Subcutaneous adipose tissue (tissue), 4 donors: Measurements from ENCODE around the gene MRPS18A. TPM values are rescaled to one million over a fixed set of nuclear protein-coding genes. Genes with fewer than 3 reads are reported as not detected.

Experiments used
- total RNA-seq, 4 donors: library from RNA; depleted of rRNA; stranded (reverse); fragments of >200 nt; gene quantifications; one replicate each; pipeline ENCODE4 v1.1.0, GENCODE V29; 2016
- TF ChIP-seq, protein P1 (sequence below): fragments of 450-650 bp; IDR thresholded peaks from one replicate; pipeline ENCODE4 v1.5.1; 2016; ENCODE audit warnings: low read depth, mild to moderate bottlenecking, control low read depth, antibody characterized with exemption, moderate library complexity

Gene MRPS18A
- 10 to 100 TPM; 28.5 to 31.3 (median 30.4) TPM for total RNA-seq

DNA sequence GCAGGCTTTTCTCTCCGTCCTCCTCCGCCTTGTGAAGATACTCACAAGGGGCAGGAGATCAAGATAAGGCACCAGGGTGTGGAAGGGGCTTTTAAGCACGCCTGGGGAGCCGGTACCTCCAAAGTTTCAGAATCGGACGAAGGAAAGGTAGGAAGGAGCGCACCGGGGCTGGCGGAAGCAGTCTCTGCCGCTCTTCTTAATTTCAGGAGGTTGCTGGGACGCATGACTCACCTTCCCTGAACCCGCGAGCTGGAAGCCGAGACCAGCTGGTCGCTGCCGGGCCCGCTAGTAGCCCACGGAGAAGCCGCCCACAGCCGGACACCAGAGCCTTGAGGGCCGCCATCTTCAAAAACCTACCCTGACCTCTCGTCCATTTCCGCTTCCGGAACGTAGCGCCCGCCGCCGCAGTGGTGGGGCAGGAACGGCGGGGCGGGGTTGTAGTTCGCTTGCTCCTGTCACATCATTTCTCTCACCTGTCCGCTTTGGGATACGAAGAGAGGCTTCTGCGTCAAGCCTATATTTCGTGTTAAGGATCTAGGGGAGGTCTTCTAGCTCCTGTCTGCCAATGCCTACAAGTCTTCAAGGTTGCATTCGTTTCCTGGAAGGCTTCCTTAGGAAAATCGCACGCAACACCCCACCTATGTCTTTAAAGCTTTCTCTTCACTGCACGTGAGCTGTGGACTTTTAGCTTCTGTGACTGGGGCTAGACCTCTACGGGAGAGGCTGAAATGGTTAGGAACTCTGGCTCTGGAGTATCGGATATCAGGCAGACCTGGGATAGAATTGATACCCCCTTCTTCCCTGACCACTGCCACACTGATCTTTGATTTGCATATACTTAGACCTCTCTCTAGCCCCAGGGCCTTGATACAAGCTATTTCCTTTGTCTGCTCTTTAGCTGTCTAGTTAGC lies at the start of gene MRPS18A:
Gene MRPS18A, minus strand, starts transcription at position 355 of the 911 bp plus-strand sequence. Its CDS starts 12 bp downstream, at position 343.
- TF ChIP-seq, protein P1, sequence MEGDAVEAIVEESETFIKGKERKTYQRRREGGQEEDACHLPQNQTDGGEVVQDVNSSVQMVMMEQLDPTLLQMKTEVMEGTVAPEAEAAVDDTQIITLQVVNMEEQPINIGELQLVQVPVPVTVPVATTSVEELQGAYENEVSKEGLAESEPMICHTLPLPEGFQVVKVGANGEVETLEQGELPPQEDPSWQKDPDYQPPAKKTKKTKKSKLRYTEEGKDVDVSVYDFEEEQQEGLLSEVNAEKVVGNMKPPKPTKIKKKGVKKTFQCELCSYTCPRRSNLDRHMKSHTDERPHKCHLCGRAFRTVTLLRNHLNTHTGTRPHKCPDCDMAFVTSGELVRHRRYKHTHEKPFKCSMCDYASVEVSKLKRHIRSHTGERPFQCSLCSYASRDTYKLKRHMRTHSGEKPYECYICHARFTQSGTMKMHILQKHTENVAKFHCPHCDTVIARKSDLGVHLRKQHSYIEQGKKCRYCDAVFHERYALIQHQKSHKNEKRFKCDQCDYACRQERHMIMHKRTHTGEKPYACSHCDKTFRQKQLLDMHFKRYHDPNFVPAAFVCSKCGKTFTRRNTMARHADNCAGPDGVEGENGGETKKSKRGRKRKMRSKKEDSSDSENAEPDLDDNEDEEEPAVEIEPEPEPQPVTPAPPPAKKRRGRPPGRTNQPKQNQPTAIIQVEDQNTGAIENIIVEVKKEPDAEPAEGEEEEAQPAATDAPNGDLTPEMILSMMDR = no peak

- TF ChIP-seq, protein P1 = no peak
Measured at GRCh38 chr6:43736844-43737243, 49.3 kb upstream of the MRPS18A start.

GRCh38 chr6:43736211-43736786 lies 48.7 kb upstream of the MRPS18A start:
- TF ChIP-seq, protein P1 = no peak

DNA sequence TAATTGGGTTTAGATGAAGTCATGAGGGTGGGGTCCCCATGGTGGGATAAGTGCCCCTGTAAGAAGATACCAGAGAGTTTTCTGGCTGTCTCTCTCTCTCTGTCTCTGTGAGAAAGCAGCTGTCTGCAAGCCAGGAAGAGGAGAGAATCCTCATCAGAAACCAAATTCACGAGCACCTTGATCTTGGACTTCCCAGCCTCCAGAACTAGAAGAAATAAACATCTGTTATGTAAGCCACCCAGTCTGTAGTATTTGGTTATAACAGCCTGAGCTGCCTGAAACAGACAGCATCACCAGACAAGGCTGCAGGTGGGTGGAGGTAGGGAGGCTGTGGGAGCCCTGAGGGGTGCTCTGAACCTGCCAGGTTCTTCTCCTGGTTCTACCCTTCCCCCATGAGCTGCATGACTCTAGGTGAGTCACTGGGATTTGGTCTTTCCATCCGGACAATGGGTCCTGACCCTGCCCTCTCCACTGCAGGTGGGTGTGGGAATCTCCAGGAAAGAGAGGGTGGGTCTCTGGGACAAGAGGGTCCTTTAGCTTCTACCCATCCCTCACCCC lies 48.1 kb upstream of the MRPS18A start:
- TF ChIP-seq, protein P1 = no peak

GRCh38 chr6:43734294-43734665 lies 46.7 kb upstream of the MRPS18A start:
- TF ChIP-seq, protein P1 = no peak

DNA sequence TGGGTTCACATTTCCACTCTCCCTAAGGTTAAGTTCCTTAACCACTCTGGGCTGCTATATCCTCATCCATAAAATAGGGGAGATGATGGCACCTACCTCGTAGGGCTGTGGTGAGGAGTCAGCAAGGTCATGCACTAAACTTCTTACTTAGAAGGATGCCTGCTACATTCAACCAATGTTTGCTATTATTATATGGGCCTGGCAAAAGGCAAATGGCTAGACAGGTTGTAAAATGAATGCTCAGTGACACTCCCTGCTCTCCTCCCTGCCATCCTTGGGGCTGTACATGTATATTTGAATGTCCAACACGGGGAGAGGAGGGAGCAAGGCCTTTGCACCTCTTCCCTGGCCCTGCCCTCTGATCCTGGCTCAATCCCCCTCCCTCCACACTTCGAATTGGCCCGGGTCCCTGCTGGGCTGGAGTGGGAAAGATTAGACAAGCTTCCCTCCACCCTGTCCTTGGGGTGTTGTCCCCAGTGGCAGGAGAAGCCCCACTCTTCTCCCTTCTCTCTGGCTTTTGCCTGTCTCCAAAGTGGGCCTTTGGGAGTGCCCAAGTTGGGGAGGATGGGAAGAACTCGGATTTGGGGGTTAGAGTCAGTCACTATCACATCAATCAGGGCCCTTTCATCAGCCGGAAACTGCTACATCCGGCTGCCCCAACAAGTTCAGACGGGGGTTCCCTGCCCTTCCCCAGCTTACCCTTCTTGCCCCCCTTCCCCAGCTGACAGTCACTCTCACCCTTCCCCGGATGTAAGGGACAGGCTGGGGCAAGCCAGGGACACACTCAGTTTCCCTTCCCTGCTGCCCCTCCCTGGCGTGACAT lies 46.1 kb upstream of the MRPS18A start:
- TF ChIP-seq, protein P1 = no peak

GRCh38 chr6:43730634-43731033 lies 43.0 kb upstream of the MRPS18A start:
- TF ChIP-seq, protein P1 = no peak
